ENCODE results near the gene OR4A47. TPM values are rescaled to one million over a fixed set of nuclear protein-coding genes. Genes with fewer than 3 reads are reported as not detected.

Gene OR4A47, protein sequence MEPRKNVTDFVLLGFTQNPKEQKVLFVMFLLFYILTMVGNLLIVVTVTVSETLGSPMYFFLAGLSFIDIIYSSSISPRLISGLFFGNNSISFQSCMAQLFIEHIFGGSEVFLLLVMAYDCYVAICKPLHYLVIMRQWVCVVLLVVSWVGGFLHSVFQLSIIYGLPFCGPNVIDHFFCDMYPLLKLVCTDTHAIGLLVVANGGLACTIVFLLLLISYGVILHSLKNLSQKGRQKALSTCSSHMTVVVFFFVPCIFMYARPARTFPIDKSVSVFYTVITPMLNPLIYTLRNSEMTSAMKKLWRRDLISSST
- total RNA-seq: not detected in 2 replicates

DNA sequence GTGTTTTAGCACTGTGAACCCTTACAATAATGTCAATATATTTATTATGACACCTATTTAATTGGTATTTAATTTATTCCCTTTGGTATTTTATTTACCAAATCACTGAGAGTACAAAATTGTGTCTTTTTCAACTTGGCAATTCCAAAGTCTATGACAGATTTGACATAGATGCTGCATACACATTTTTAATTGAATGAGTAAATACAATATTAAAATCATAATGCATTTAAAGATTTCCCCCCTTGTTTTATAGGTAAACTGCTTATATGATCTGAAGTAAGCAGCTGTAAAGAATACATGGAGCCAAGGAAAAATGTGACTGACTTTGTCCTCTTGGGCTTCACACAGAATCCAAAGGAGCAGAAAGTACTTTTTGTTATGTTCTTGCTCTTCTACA, at the start of gene OR4A47:
Gene OR4A47, plus strand, starts transcription at position 301 of the 400 bp plus-strand sequence. Its CDS starts 0 bp downstream, at position 301.

Other genes with a start within 250 kb of the OR4A47 start
- gene OR4X2, start 243.7 kb upstream of the OR4A47 start, total RNA-seq: not detected in 2 replicates
- gene OR4X1, start 224.9 kb upstream of the OR4A47 start, total RNA-seq: not detected in 2 replicates
- not detected in 2 replicates for gene OR4S1, start 182.6 kb upstream of the OR4A47 start, total RNA-seq
- not detected in 2 replicates for gene OR4C3, start 163.9 kb upstream of the OR4A47 start, total RNA-seq
- not detected in 2 replicates for gene OR4C5, start 122.3 kb upstream of the OR4A47 start, total RNA-seq

Data from airway epithelial cell (primary cell).